Kidney (tissue), 14 donors: ENCODE results near the gene PPIB. TPM values are rescaled to one million over a fixed set of nuclear protein-coding genes. Genes with fewer than 3 reads are reported as not detected.

Experiments
- DNase-seq, 5 donors: peaks; one replicate each; pipeline ENCODE4 v3.0.0-alpha.2; 2013 to 2020
- FAIRE-seq: peaks from 2 replicates; lab custom pipeline; 2012; peaks lifted over from hg19 to GRCh38; lab: Jason Lieb, UNC
- H3K27ac ChIP-seq, 2 donors: one replicate each; pipeline ENCODE4 v1.7.0; 2013; ENCODE audit warnings: low read depth in 2 of 2, low read length in 2 of 2, inconsistent platforms in 1 of 2
- H3K27me3 ChIP-seq: one replicate; pipeline ENCODE4 v1.7.1; 2013; ENCODE audit warnings: low read length, inconsistent platforms; ENCODE audit not compliant: control insufficient read depth, insufficient read depth
- H3K36me3 ChIP-seq, 3 donors: one replicate each; pipeline versions ENCODE4 v1.7.0 to v1.7.1; 2013; ENCODE audit warnings: low read length in 3 of 3, control low read depth in 1 of 3, inconsistent platforms in 1 of 3; ENCODE audit not compliant: insufficient read depth in 3 of 3, control insufficient read depth in 2 of 3
- H3K4me1 ChIP-seq, 3 donors: one replicate each; pipeline versions ENCODE4 v1.7.0 to v1.7.1; 2013; ENCODE audit warnings: low read length in 3 of 3, inconsistent platforms in 1 of 3, low read depth in 1 of 3; ENCODE audit not compliant: control insufficient read depth in 2 of 3, insufficient read depth in 2 of 3
- H3K4me3 ChIP-seq, 3 donors: one replicate each; pipeline versions ENCODE4 v1.7.0 to v1.8.1; 2013; ENCODE audit warnings: low read length in 3 of 3, control low read depth in 1 of 3, inconsistent platforms in 1 of 3
- H3K9ac ChIP-seq, 3 donors: one replicate each; pipeline versions ENCODE4 v1.7.0 to v1.7.1; 2013; ENCODE audit warnings: low read length in 3 of 3, control low read depth in 1 of 3, inconsistent platforms in 1 of 3
- H3K9me3 ChIP-seq, 3 donors: one replicate each; pipeline versions ENCODE4 v1.7.0 to v1.7.1; 2013; ENCODE audit warnings: low read length in 3 of 3, control low read depth in 1 of 3, inconsistent platforms in 1 of 3; ENCODE audit not compliant: control insufficient read depth in 2 of 3, insufficient read depth in 1 of 3
- CTCF ChIP-seq: IDR thresholded peaks from 3 replicates; pipeline ENCODE4 v1.5.1; 2012; ENCODE audit warnings: mild to moderate bottlenecking, moderate library complexity, borderline replicate concordance; ENCODE audit not compliant: insufficient read depth; ENCODE audit errors: extremely low read depth
- intact Hi-C: fragments of 100-400 bp; cut with DNase I; formaldehyde crosslinking; loops from one replicate; pipeline ENCODE4 v1.11.1; 2022
- polyA plus RNA-seq: library from polyadenylated mRNA; stranded (reverse); fragments of 350-450 nt; fragmentation: Illumina TruSeq; extraction: RNeasy Lipid Tissue Mini Kit (QIAGEN cat#74804); gene quantifications from one replicate; pipeline ENCODE4 v1.2.3, GENCODE V29; 2014; ENCODE audit warnings: low read depth, low replicate concordance; ENCODE audit not compliant: insufficient read depth
- total RNA-seq: library from RNA; stranded (reverse); fragmentation: NEBNext Ultra II Directional; extraction: Animal tissue kit (Norgen Biotek cat#: 25700); gene quantifications from one replicate; pipeline ENCODE4 v1.2.1, GENCODE V29; 2021
- donor health status: control.
- donor health status: control.
- donor health status: control.
- donor health status: control.
- donor health status: control.
- donor health status: DM: yes; HTN: yes; CAD: no.
- donor health status: Normal renal cell carcinoma (clear cell type).

PPIB gene
- total and polyA plus RNA-seq, 2 donors from 2014 or later, result 484 to 705 TPM

- Histone ChIP-seq H3K4me1 (no peaks in the 10 kb centered on the region), H3K9me3 (no peaks in the 10 kb centered on the region), H3K27ac (no peak overlapping the region), H3K27me3 (no peaks in the 10 kb centered on the region), H3K4me3 (no peak overlapping the region), H3K36me3 (peaks cover 10 to 78% (median 68%) of the 10 kb centered on the region in 3 donors), H3K9ac (no peak overlapping the region)
- FAIRE-seq (no peak), DNase-seq (no peak)
- no peak for TF ChIP-seq CTCF
- intact Hi-C loops, result no loop called here
Observed at GRCh38 chr15:64132217-64132616, 30.6 kb downstream of the PPIB start.

GRCh38 chr15:64131547-64131946 lies 31.3 kb downstream of the PPIB start:
- Histone ChIP-seq H3K9ac (no peak overlapping the region), H3K4me3 (no peak overlapping the region), H3K27ac (no peak overlapping the region), H3K9me3 (no peaks in the 10 kb centered on the region), H3K4me1 (no peaks in the 10 kb centered on the region), H3K27me3 (no peaks in the 10 kb centered on the region), H3K36me3 (peaks cover 10 to 77% (median 65%) of the 10 kb centered on the region in 3 donors)
- no peak for DNase-seq
- intact Hi-C loops, result no loop called here
- FAIRE-seq, result no peak
- no peak for TF ChIP-seq CTCF

- Histone ChIP-seq H3K9ac (no peak overlapping the region), H3K27me3 (no peaks in the 10 kb centered on the region), H3K4me3 (no peak overlapping the region), H3K9me3 (no peaks in the 10 kb centered on the region), H3K4me1 (no peaks in the 10 kb centered on the region), H3K36me3 (peaks cover 14 to 69% (median 60%) of the 10 kb centered on the region in 3 donors), H3K27ac (no peak overlapping the region)
- FAIRE-seq (no peak), DNase-seq (no peak)
- intact Hi-C loops, result no loop called here
- no peak for TF ChIP-seq CTCF
Observed at GRCh38 chr15:64130159-64130558, 32.7 kb downstream of the PPIB start.
